K562 (cell line): ENCODE results near the gene COQ8B.

Source experiments
- NRF1 ChIP-seq, 2 experiments: fragments of 450-650 bp; IDR thresholded peaks in 1 of 2; conservative IDR thresholded peaks in 1 of 2; 2 replicates each; pipeline ENCODE4 v1.6.1; 2014; ENCODE audit warnings: mild to moderate bottlenecking in 2 of 2
- POLR2A ChIP-seq: fragments of 450-650 bp; conservative IDR thresholded peaks from 2 replicates; pipeline ENCODE4 v1.6.1; 2016
- ZFX ChIP-seq: sonication (generic); formaldehyde crosslinking; IDR thresholded peaks from 2 replicates; pipeline ENCODE4 v1.8.0; 2022; ENCODE audit warnings: mild to moderate bottlenecking, missing genetic modification reagents, moderate library complexity
- ZSCAN29 ChIP-seq: fragments of 450-650 bp; IDR thresholded peaks from 2 replicates; pipeline ENCODE4 v1.6.1; 2017

GRCh38 chr19:40688309-40688708 lies 28.4 kb downstream of the COQ8B start:
- TF ChIP-seq NRF1 (conservative IDR thresholded peaks at IDR 0.05 in 1 of 2, IDR thresholded peaks at IDR 0.05 in 1 of 2) (no peak), ZFX (CRISPR knock-in tag) (no peak), ZSCAN29 (no peak), POLR2A (no peak)
